IPS DF 4.7 (cell line): ENCODE data around the gene CD300A.
"Not testable (repeated sequence)": the region's sequence is repeated elsewhere in the genome, so short reads cannot be mapped to it uniquely, and the experiment has no call there.

Experiments used
- DNase-seq: peaks from one replicate; pipeline ENCODE4 v3.0.0-alpha.2; 2013; ENCODE audit warnings: low spot score; ENCODE audit errors: extremely low read depth

The CD300A gene

GRCh38 chr17:74518413-74518981 lies 52.1 kb downstream of the CD300A start:
- DNase-seq = not testable (repeated sequence)

GRCh38 chr17:74520016-74520434 lies 53.6 kb downstream of the CD300A start:
- no peak for DNase-seq

DNA sequence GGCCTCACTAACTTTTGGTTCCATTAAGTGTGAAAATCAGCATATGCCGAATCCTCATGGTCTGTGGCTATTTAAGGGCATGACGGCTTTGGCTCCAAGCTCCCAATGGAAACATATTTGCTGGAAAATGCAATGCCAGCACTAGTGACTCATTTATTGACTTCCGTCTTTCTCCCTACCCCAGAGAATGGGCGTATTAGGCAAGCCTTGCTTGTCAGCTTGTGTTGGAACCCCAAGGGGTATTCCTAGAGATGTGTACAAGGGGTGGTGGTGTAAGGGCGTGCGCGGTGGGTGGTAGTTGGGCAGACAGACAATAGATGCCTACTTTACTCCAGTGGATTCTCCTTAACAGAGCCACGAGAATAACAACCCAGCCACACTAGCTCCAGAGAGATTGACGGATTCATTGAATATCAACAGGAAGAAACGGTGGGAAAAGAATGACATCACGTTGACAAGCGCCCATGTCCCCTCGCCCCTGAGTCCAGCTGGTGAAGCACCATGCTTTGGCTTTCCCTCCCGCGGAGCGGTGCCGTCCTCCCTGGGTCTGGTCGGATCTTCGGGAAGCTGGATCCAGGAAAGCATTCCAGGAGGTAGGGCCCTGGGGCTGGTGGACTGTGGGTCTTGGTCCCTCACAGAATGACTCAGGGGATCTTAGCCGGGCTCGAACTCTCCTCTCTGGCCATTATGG lies 54.5 kb downstream of the CD300A start:
- DNase-seq = no peak

DNA sequence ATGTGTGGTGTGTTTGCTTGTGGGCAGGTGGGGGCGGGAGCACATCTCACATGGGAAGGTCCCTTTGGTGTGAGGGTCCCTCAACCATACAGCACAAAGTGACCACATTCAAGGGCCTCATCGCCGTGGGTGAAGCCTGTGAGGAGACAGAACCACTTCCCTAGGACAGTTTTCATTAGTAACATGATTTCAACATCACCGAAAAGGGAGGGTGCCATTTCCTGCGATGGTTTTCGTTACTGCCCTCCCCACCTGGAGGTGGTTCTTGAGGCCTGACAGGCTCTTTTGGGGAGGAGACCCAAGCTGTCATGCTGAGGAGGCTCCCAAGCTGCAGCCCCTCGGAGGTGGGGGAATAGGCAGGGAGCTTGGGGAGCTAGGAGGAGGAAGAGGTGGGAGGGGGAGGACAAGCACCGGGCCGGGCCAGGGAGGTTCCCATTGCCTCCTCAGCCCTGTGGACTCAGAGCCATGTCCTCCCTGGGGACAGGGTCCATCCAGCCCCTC lies 55.3 kb downstream of the CD300A start:
- DNase-seq = no peak

GRCh38 chr17:74522381-74523105 lies 56.1 kb downstream of the CD300A start:
- DNase-seq = no peak

DNA sequence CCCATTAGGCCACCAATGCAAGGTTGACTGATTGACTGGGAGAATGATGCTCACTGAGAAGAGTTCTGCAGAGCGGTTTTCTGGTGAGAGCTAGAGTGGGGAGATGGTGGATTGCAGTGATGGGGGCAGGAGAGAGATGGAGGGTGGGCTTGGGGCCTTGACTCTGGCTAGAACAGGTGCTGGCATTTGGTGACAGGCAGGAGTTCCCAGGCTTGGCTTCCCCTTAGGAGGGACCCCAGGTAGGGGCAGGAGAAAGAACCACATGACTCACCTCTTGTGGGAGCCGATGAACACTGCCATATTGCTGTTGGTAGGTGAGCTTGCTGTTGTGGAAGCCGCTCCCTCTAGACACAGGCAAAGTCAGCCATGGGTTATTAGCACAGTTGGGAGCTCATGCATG lies 56.9 kb downstream of the CD300A start:
- DNase-seq = no peak

DNA sequence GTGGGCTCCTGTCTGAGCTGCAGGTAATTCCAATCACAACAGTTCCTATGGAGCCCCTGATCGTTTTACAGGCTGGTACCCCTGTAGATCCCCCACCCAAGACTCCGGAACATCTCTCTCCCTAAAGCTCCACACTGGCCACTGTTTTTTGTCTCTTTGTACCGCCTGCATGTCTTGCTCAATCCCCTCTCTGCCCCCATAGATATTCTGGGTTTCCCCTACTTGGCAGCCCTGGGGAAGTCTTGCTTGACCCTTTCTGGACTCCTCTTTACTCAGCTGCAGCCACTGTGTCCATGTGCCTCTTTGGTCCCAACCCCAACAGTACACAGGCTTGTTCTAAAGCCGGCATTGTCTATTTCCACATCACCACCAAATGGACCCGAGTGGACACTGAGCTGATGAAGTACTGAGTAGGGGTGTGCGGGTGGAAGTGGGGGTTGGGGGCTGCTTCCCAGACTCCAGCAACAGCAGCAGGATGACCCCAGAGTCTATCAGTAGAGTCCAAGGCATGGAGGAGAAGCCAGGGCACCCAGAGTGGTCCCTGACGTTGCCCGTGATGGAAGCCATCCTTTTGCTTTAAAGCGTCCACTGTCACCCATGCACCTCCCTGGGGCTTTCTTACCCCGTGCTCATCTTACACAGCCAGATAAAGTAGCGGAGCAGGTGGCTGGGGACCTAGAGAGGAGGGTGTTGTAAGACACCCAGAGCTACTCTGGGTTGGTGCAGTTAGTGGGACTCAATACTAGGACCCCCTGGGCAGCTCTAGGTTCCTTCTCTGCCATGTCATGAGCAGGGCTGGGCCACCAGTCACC lies 58.4 kb downstream of the CD300A start:
- no peak for DNase-seq

- no peak for DNase-seq
These were observed 59.0 kb downstream of the CD300A start for GRCh38 chr17:74525465-74525725.

- DNase-seq = no peak
These were observed 59.4 kb downstream of the CD300A start for GRCh38 chr17:74525781-74526288.

DNA sequence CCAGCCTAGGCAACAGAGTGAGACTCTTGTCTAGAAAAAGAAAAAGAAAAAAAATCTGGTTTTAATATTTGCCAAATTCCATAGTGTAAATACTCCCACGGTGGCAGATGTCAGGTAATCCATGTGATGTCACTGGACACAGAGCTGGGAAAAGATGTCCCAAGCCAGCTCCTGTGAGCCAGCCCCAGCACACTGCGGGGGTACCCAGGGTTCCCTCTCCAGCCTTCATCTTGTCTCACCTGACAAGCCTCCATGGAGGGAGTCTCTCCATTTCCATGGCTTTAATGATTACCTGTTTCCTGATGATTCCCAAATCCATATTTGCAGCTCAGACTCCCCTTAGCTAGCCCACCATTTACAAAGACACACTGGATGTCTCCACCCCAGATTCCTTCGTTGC lies 60.2 kb downstream of the CD300A start:
- DNase-seq = no peak

- no peak for DNase-seq
These were observed 60.6 kb downstream of the CD300A start for GRCh38 chr17:74527081-74527480.

DNA sequence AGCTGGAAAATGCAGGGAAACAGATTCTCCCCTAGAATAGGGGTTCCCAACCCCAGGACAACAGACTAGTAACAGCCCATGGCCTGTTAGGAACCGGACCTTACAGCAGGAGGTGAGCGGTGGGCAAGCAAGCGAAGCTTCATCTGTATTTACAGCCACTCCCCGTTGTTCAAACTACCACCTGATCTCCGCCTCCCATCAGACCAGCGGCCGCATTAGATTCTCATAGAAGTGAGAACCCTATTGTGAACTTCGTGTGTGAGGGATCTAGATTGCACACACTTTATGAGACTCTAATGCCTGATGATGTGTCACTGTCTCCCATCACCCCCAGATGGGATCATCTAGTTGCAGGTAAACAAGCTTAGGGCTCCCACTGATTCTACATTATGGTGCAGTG lies 61.3 kb downstream of the CD300A start:
- no peak for DNase-seq

GRCh38 chr17:74528491-74529199 lies 62.2 kb downstream of the CD300A start:
- DNase-seq = no peak

- no peak for DNase-seq
These were observed 62.8 kb downstream of the CD300A start for GRCh38 chr17:74529243-74529642.

- no peak for DNase-seq
These were observed 64.4 kb downstream of the CD300A start for GRCh38 chr17:74530831-74531150.

DNA sequence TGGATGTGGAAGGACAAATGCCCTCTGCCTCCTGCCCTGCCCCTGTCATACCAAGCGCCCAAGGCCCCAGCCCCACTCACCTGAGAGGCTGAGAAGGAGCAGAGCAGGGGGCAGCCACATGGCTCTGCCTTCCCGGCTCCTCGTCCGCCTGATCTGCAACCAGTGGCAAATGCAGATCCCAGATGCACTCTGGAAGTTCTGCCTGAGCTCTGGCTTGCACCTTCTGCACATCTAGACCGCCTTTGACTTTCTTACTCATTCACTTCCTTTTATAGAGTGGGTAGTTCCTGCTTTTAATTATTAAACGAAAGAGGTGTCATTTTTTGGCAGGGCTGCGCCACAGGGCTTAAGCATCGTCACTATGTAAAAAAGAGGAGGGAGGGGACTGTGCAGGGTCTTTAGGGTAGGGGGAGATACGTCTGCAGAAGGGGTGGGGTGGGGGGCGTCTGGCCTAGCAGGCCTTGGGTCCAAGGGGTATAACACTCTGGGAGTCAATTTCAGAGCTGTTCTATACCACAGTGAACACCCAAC lies 64.9 kb downstream of the CD300A start, which contains the start of gene CD300LB:
Gene CD300LB, minus strand, starts transcription at position 245 of the 531 bp plus-strand sequence. Its CDS starts 125 bp downstream, at position 120.
- no peak for DNase-seq

- peak; percentile 41 for DNase-seq
These were observed 65.7 kb downstream of the CD300A start for GRCh38 chr17:74532115-74532514.
